Measurements from ENCODE around the gene SPNS3.
A peak's percentile ranks its signal among the peaks of the same experiment; 100 is the strongest.

The SPNS3 gene

GRCh38 chr17:4514779-4515178 lies 81.0 kb downstream of the SPNS3 start:
- DNase-seq (ENCODE audit: low read depth): no peak
- H3K4me3 ChIP-seq (ENCODE audit: low read length): no peak overlapping the region
- no peak for TF ChIP-seq CTCF (conservative IDR thresholded peaks at IDR 0.05; ENCODE audit: low read length)

- no peak for TF ChIP-seq CTCF (conservative IDR thresholded peaks at IDR 0.05; ENCODE audit: low read length)
- H3K4me3 ChIP-seq (ENCODE audit: low read length): no peak overlapping the region
- DNase-seq (ENCODE audit: low read depth): no peak
Measured at GRCh38 chr17:4515501-4515900, 81.8 kb downstream of the SPNS3 start.

- no peak for DNase-seq (ENCODE audit: low read depth)
- H3K4me3 ChIP-seq (ENCODE audit: low read length): no peak overlapping the region
- no peak for TF ChIP-seq CTCF (conservative IDR thresholded peaks at IDR 0.05; ENCODE audit: low read length)
Measured at GRCh38 chr17:4516735-4517134, 83.0 kb downstream of the SPNS3 start.

- H3K4me3 ChIP-seq (ENCODE audit: low read length): no peak overlapping the region
- TF ChIP-seq CTCF (conservative IDR thresholded peaks at IDR 0.05; ENCODE audit: low read length): no peak
- no peak for DNase-seq (ENCODE audit: low read depth)
Measured at GRCh38 chr17:4518901-4519300, 85.2 kb downstream of the SPNS3 start.

GRCh38 chr17:4519361-4519788 lies 85.6 kb downstream of the SPNS3 start:
- DNase-seq (ENCODE audit: low read depth): no peak
- H3K4me3 ChIP-seq (ENCODE audit: low read length): no peak overlapping the region
- TF ChIP-seq CTCF (conservative IDR thresholded peaks at IDR 0.05; ENCODE audit: low read length): no peak

- no peak for DNase-seq (ENCODE audit: low read depth)
- TF ChIP-seq CTCF (conservative IDR thresholded peaks at IDR 0.05; ENCODE audit: low read length): no peak
- H3K4me3 ChIP-seq (ENCODE audit: low read length): no peak overlapping the region
Measured at GRCh38 chr17:4520060-4520893, 86.5 kb downstream of the SPNS3 start.

GRCh38 chr17:4520894-4521600 lies 87.3 kb downstream of the SPNS3 start:
- peak; percentile 48 for DNase-seq (ENCODE audit: low read depth)
- no peak overlapping the region for H3K4me3 ChIP-seq (ENCODE audit: low read length)
- no peak for TF ChIP-seq CTCF (conservative IDR thresholded peaks at IDR 0.05; ENCODE audit: low read length)
